Neural cell (in vitro differentiated cells): ENCODE results near the gene PRND. TPM values are rescaled to one million over a fixed set of nuclear protein-coding genes. Genes with fewer than 3 reads are reported as not detected.

Source experiments
- H2AFZ ChIP-seq: fragments of 200-600, 300-800 bp; sonication (generic), shearing (Covaris generic); 2 replicates; pipeline ENCODE4 v1.6.0; 2014; ENCODE audit warnings: low read depth, mild to moderate bottlenecking, antibody characterized with exemption, low read length, moderate library complexity
- H3F3A ChIP-seq: fragments of 200-600 bp; shearing (Covaris generic); 2 replicates; pipeline ENCODE4 v1.6.1; 2016; ENCODE audit warnings: mild to moderate bottlenecking, moderate library complexity, mixed read lengths, antibody characterized with exemption, low read length; ENCODE audit not compliant: insufficient read depth, poor library complexity, severe bottlenecking
- H3K27ac ChIP-seq: fragments of 200-600, 300-800 bp; sonication (generic), shearing (Covaris generic); 2 replicates; pipeline ENCODE4 v1.5.1; 2014; ENCODE audit warnings: mild to moderate bottlenecking, low read length, moderate library complexity
- H3K27me3 ChIP-seq: fragments of 300-800, 200-600 bp; sonication (generic), shearing (Covaris generic); 2 replicates; pipeline ENCODE4 v1.6.0; 2014; ENCODE audit warnings: mild to moderate bottlenecking, low read depth, low read length, moderate library complexity; ENCODE audit not compliant: insufficient read depth
- H3K36me3 ChIP-seq: fragments of 300-800, 200-600 bp; sonication (generic), shearing (Covaris generic); 2 replicates; pipeline ENCODE4 v1.5.1; 2014; ENCODE audit warnings: mild to moderate bottlenecking, antibody characterized with exemption, low read length, moderate library complexity; ENCODE audit not compliant: insufficient read depth
- H3K4me2 ChIP-seq: fragments of 300-800, 200-600 bp; sonication (generic), shearing (Covaris generic); 2 replicates; pipeline ENCODE4 v1.6.0; 2014; ENCODE audit warnings: mild to moderate bottlenecking, low read length
- H3K4me3 ChIP-seq: fragments of 300-800, 200-600 bp; sonication (generic), shearing (Covaris generic); 2 replicates; pipeline ENCODE4 v1.5.1; 2014; ENCODE audit warnings: mild to moderate bottlenecking, low read length, moderate library complexity
- H3K79me2 ChIP-seq: fragments of 200-600 bp; shearing (Covaris generic); replicated peaks from 2 replicates; pipeline ENCODE4 v1.6.0; 2014; ENCODE audit warnings: mild to moderate bottlenecking, low read length, moderate library complexity; ENCODE audit not compliant: insufficient read depth
- H3K9ac ChIP-seq: fragments of 300-800, 200-600 bp; sonication (generic), shearing (Covaris generic); 2 replicates; pipeline ENCODE4 v1.6.1; 2016; ENCODE audit warnings: mild to moderate bottlenecking, low read length, mixed read lengths
- H3K9me2 ChIP-seq: fragments of 200-600 bp; shearing (Covaris generic); 2 replicates; pipeline ENCODE4 v1.6.1; 2016; ENCODE audit warnings: mild to moderate bottlenecking, low read length, mixed read lengths; ENCODE audit not compliant: insufficient read depth
- H3K9me3 ChIP-seq: fragments of 200-600, 300-800 bp; sonication (generic), shearing (Covaris generic); 2 replicates; pipeline ENCODE4 v1.6.1; 2016; ENCODE audit warnings: mild to moderate bottlenecking, mixed run types, low read length, moderate library complexity, mixed read lengths
- H4K20me1 ChIP-seq: fragments of 200-600 bp; shearing (Covaris generic); 2 replicates; pipeline ENCODE4 v1.6.1; 2016; ENCODE audit warnings: mild to moderate bottlenecking, mixed run types; ENCODE audit not compliant: insufficient read depth
- EP300 ChIP-seq: fragments of 450-650 bp; conservative IDR thresholded peaks from 2 replicates; pipeline ENCODE4 v1.6.1; 2014; ENCODE audit warnings: antibody characterized with exemption, mild to moderate bottlenecking, moderate library complexity; ENCODE audit not compliant: poor library complexity, severe bottlenecking
- EZH2 ChIP-seq: fragments of 200-600, 300-800 bp; shearing (Covaris generic), sonication (generic); IDR thresholded peaks from 2 replicates; pipeline ENCODE4 v1.6.1; 2014; ENCODE audit warnings: antibody characterized with exemption, low read length, borderline replicate concordance, mild to moderate bottlenecking; ENCODE audit not compliant: insufficient read depth, poor library complexity, severe bottlenecking
- MXI1 ChIP-seq: fragments of 450-650 bp; conservative IDR thresholded peaks from 2 replicates; pipeline ENCODE4 v1.6.1; 2014; ENCODE audit warnings: antibody characterized with exemption, mild to moderate bottlenecking; ENCODE audit not compliant: poor library complexity, severe bottlenecking
- POLR2AphosphoS5 ChIP-seq: IDR thresholded peaks from 2 replicates; pipeline ENCODE4 v1.6.1; 2012
- RAD21 ChIP-seq: fragments of 450-650 bp; conservative IDR thresholded peaks from 2 replicates; pipeline ENCODE4 v1.6.1; 2014; ENCODE audit warnings: antibody characterized with exemption, mild to moderate bottlenecking, moderate library complexity
- SMC3 ChIP-seq: fragments of 450-650 bp; conservative IDR thresholded peaks from 2 replicates; pipeline ENCODE4 v1.6.1; 2014; ENCODE audit warnings: antibody characterized with exemption, mild to moderate bottlenecking, moderate library complexity; ENCODE audit not compliant: poor library complexity
- TAF1 ChIP-seq: IDR thresholded peaks from 2 replicates; pipeline ENCODE4 v1.6.1; 2012; ENCODE audit warnings: low read depth
- polyA plus RNA-seq: library from polyadenylated mRNA; depleted of rRNA; stranded (reverse); fragments of >200 nt; gene quantifications from 2 replicates; pipeline ENCODE4 v1.2.3, GENCODE V29; 2014
- TF ChIP-seq, protein P1 (sequence below): fragments of 450-650 bp; IDR thresholded peaks from 2 replicates; pipeline ENCODE4 v1.5.1; 2014; ENCODE audit warnings: antibody characterized with exemption, mild to moderate bottlenecking, moderate library complexity; ENCODE audit not compliant: poor library complexity, severe bottlenecking
- TF ChIP-seq, protein P2 (sequence below): IDR thresholded peaks from 2 replicates; pipeline ENCODE4 v1.6.1; 2012; ENCODE audit warnings: borderline replicate concordance

PRND gene
- polyA plus RNA-seq, 1 donor from 2014 or later = not detected

DNA sequence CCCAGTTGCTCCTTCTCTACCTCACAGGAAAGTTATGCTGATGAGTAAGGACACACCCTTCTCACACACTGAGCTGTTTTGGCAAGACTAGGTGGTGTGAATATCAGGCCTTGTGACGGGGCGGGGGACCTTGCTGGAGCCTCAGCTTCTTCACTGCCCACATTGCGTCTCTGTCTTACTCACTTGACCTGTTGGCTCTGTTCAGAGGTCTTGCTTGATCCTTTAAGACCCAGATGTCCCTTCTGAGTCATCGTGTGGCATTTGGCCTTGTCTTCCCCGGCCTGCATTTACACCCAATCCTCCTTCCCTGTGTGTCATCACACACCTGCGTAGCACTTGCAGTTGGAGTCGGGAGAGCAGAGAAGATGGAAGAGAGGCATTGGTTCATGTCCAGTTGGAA, 8.3 kb upstream of the PRND start:
- H3K36me3 ChIP-seq = no peaks in the 10 kb centered on the region
- no peak overlapping the region for H3K4me2 ChIP-seq
- no peaks in the 10 kb centered on the region for H3K27me3 ChIP-seq
- H3F3A ChIP-seq = no peaks in the 10 kb centered on the region
- H3K4me3 ChIP-seq = no peak overlapping the region
- no peaks in the 10 kb centered on the region for H3K9me3 ChIP-seq
- H3K79me2 ChIP-seq = no peaks in the 10 kb centered on the region
- no peaks in the 10 kb centered on the region for H4K20me1 ChIP-seq
- TF ChIP-seq RAD21 = no peak
- TF ChIP-seq, protein P1, sequence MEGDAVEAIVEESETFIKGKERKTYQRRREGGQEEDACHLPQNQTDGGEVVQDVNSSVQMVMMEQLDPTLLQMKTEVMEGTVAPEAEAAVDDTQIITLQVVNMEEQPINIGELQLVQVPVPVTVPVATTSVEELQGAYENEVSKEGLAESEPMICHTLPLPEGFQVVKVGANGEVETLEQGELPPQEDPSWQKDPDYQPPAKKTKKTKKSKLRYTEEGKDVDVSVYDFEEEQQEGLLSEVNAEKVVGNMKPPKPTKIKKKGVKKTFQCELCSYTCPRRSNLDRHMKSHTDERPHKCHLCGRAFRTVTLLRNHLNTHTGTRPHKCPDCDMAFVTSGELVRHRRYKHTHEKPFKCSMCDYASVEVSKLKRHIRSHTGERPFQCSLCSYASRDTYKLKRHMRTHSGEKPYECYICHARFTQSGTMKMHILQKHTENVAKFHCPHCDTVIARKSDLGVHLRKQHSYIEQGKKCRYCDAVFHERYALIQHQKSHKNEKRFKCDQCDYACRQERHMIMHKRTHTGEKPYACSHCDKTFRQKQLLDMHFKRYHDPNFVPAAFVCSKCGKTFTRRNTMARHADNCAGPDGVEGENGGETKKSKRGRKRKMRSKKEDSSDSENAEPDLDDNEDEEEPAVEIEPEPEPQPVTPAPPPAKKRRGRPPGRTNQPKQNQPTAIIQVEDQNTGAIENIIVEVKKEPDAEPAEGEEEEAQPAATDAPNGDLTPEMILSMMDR = no peak
- no peak for TF ChIP-seq EP300
- no peak for TF ChIP-seq TAF1
- TF ChIP-seq POLR2AphosphoS5 = no peak
- TF ChIP-seq, protein P2, sequence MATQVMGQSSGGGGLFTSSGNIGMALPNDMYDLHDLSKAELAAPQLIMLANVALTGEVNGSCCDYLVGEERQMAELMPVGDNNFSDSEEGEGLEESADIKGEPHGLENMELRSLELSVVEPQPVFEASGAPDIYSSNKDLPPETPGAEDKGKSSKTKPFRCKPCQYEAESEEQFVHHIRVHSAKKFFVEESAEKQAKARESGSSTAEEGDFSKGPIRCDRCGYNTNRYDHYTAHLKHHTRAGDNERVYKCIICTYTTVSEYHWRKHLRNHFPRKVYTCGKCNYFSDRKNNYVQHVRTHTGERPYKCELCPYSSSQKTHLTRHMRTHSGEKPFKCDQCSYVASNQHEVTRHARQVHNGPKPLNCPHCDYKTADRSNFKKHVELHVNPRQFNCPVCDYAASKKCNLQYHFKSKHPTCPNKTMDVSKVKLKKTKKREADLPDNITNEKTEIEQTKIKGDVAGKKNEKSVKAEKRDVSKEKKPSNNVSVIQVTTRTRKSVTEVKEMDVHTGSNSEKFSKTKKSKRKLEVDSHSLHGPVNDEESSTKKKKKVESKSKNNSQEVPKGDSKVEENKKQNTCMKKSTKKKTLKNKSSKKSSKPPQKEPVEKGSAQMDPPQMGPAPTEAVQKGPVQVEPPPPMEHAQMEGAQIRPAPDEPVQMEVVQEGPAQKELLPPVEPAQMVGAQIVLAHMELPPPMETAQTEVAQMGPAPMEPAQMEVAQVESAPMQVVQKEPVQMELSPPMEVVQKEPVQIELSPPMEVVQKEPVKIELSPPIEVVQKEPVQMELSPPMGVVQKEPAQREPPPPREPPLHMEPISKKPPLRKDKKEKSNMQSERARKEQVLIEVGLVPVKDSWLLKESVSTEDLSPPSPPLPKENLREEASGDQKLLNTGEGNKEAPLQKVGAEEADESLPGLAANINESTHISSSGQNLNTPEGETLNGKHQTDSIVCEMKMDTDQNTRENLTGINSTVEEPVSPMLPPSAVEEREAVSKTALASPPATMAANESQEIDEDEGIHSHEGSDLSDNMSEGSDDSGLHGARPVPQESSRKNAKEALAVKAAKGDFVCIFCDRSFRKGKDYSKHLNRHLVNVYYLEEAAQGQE = no peak
- TF ChIP-seq EZH2 = no peak
- no peak for TF ChIP-seq SMC3
- no peak for TF ChIP-seq MXI1
- H2AFZ ChIP-seq = no peak overlapping the region
- no peak overlapping the region for H3K27ac ChIP-seq
- H3K9ac ChIP-seq = no peak overlapping the region
- H3K9me2 ChIP-seq = no peaks in the 10 kb centered on the region

DNA sequence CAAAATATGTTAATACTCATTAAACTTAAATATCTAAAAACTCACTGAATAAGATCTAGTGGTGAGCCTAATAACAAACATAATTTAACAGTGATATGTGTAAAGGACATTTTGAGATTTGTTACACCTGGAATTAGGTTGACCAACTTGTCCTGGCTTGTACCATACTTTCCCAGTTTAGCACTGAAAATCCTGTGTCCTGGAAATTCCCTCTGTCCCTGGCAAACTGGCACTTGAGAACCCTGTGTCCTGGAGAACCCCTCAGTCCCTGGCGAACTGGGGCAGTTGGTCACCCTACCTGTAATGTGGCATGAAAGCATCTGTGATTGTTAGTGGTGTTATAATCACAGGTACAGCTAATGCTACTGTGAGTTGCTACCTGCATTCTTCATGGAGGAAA, 6.9 kb upstream of the PRND start:
- H3K4me3 ChIP-seq = no peak overlapping the region
- no peak overlapping the region for H3K4me2 ChIP-seq
- no peaks in the 10 kb centered on the region for H3K9me2 ChIP-seq
- no peaks in the 10 kb centered on the region for H3F3A ChIP-seq
- no peaks in the 10 kb centered on the region for H3K27me3 ChIP-seq
- H3K36me3 ChIP-seq = no peaks in the 10 kb centered on the region
- H4K20me1 ChIP-seq = no peaks in the 10 kb centered on the region
- no peak overlapping the region for H2AFZ ChIP-seq
- no peak overlapping the region for H3K9ac ChIP-seq
- no peak overlapping the region for H3K27ac ChIP-seq
- TF ChIP-seq, protein P2 = no peak
- TF ChIP-seq EP300 (no peak), TAF1 (no peak)
- H3K79me2 ChIP-seq = no peaks in the 10 kb centered on the region
- no peaks in the 10 kb centered on the region for H3K9me3 ChIP-seq
